HG03139 (cell line): Measurements from ENCODE around the gene RIMS4.
"Not testable (repeated sequence)": the region's sequence is repeated elsewhere in the genome, so short reads cannot be mapped to it uniquely, and the experiment has no call there.

Experiments used
- ATAC-seq: cut with Tn5 transposase; IDR thresholded peaks from one replicate; pipeline ENCODE4 v1.9.1; 2021; ENCODE audit not compliant: unreplicated experiment

The RIMS4 gene

DNA sequence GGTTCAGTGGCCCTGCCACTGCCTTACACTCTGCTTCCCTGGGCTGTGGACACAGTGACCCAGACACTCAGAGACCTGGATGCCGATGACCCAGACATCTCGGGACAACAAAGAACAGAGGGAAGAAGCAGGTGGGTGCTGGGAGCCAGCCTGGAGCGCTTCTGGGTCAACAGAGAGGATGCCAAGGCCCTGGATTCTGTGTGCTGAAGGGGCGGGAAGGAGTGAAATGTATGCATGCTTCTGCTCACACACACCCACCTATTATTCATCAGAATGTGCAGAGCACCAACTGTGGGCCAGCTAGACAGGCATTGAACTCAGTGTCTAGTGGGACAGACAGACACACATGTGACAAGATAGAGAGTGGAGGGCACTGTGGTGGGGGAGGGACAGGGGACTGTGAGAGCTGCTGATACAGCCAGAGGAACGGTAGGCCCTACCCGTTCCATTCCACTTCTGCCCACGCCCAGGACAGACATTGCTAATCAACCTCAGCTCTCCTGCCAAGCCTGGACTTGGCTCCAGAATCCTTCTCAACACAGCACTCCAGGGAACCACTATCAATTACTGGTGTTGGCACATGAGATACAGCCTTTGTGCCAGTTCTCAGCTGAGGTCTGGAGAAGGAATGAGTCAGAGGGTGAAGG is 44.5 kb downstream of the RIMS4 start:
- no peak for ATAC-seq

DNA sequence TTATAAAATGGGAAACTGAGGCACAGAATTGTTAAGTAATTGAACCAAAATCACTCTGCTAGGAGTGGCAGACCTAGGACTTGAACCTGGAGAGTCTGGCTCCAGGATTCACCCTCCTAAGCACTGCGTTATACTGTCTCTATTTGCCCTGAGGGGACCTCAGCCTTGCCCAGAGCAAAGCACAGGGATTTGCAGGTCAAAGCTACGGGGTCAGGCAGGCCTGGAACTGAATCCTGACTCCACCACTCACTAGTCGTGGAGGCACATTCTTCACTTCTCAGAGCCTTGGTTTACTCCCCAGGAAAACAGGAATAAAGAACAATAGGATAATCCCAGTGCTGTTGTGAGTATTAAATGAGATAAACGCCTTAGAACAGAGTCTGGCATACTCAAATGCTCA is 45.3 kb downstream of the RIMS4 start:
- no peak for ATAC-seq

DNA sequence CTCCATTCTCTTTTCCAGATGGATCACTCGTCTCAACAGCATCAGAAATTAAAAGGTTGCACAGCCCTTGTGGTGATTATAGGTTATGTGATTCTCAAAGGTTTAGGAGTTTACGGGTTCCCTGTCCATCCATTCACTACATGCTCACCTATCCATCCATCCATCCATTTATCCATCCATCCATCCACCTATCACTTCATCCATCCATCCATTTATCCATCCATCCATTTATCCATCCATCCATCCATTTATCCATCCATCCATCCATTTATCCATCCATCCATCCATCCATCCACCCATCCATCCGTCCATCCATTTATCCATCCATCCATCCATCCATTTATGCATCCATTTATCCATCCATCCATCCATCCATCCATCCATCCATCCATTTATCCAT is 46.5 kb downstream of the RIMS4 start:
- not testable (repeated sequence) for ATAC-seq

GRCh38 chr20:44762466-44763140 is 47.7 kb downstream of the RIMS4 start:
- ATAC-seq, result no peak

DNA sequence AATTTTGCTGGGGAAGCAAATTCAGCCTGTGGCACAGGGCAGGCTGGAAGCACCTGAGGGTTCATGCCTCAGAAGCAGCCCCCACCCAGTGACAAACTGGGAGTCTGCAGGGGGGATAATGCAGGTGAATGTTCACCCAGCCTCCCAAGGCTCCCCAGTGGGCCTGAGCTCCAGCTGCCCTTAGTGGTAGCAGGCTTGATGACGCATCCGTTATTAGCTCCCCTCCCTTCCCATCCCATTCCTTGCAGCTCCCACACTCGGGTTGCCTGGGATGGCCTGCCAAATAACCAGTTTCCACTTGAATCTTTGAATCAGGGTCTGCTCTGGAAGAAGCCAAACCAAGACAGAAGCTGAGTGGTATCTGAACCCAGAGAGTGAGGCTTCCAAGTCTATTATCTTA is 48.9 kb downstream of the RIMS4 start:
- no peak for ATAC-seq

DNA sequence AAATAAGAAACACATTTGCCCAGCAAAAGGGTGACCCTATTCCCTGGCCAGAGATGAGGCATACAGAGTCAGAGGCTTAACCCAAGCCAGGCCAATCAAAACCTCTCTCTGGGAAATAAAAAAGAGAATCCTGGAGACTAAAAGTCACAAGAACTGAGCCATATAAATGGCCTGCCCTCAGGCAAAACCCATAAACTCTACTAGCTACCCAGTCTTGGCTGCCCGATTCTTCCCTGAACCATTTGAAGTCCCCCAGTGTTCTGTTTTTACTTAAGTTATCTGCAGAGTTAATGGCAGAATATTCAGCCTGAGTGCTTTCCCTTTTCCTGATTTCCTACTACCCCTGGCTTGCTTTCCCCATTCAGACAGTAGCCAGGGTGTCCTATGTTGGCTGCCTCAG is 50.8 kb downstream of the RIMS4 start:
- ATAC-seq, result no peak

DNA sequence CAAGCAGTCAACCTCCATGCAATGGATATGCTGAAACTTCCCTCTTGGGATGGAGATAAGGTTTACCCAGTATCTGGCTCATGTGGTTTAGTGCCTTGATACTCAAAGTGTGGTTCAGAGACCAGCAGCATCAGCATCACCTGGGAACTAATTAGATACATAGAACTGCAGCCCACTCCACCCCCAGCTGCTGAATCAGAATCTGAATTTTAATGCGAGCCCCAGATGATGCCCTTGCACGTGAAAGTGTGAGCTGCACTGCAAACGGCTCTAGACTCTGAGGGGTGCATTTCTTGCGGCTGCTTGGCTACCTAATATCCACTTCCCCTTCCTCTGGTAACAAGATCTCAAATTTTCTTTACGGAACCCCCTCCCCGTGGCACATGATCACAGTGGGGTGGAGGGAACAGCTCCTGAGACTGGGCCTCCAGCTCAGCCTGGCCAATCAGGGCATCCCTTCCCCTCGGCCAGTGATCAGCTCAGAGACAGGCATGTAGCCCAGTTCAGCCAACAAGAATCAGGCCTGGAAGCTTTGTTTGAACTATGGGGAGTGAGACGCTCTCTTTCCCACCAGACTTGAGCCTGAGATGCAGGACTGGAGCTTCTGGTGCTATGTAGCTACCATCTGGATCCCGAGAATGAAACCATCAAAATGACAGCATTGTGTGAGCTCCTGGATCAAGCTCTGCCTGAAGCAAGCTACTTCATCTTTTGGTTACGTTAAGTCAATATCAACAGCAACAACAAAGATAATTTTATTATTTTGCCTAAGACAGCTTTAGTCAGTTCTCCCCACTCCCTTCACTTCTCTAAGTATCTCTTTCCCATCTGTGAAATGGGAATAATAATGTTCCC is 51.9 kb downstream of the RIMS4 start:
- no peak for ATAC-seq

DNA sequence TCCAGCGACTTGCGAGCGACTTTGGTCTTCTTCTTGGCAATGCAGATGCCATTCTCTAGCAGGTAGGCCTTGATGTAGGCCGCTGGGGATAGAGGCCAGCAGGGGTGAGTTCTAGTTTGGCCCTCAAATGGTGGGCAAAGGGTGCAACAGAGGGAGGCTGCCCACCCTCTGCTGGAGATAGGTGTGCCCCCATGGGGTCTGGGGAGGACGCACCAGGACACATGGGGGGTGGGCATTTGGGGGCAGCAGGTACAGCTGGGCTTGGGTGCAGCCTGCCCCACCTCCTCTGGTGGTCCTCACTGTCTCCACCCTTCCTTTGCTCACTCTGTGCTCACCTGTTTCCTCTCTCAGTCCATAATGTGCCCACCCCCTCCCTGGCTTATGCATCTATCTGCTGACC is 53.4 kb downstream of the RIMS4 start:
- no peak for ATAC-seq

GRCh38 chr20:44756011-44756688 is 54.2 kb downstream of the RIMS4 start:
- no peak for ATAC-seq

GRCh38 chr20:44754554-44754953 is 55.8 kb downstream of the RIMS4 start:
- ATAC-seq, result no peak

- ATAC-seq, result no peak
These were observed 58.0 kb downstream of the RIMS4 start for GRCh38 chr20:44752099-44752931.

DNA sequence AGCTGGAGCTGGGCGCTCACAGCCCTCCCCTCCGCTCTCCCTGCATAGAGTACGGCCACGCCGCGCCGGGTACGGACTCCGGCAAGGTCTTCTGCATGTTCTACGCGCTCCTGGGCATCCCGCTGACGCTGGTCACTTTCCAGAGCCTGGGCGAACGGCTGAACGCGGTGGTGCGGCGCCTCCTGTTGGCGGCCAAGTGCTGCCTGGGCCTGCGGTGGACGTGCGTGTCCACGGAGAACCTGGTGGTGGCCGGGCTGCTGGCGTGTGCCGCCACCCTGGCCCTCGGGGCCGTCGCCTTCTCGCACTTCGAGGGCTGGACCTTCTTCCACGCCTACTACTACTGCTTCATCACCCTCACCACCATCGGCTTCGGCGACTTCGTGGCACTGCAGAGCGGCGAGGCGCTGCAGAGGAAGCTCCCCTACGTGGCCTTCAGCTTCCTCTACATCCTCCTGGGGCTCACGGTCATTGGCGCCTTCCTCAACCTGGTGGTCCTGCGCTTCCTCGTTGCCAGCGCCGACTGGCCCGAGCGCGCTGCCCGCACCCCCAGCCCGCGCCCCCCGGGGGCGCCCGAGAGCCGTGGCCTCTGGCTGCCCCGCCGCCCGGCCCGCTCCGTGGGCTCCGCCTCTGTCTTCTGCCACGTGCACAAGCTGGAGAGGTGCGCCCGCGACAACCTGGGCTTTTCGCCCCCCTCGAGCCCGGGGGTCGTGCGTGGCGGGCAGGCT is 60.1 kb downstream of the RIMS4 start:
- ATAC-seq, result no peak

GRCh38 chr20:44748005-44748370 is 62.4 kb downstream of the RIMS4 start:
- no peak for ATAC-seq

DNA sequence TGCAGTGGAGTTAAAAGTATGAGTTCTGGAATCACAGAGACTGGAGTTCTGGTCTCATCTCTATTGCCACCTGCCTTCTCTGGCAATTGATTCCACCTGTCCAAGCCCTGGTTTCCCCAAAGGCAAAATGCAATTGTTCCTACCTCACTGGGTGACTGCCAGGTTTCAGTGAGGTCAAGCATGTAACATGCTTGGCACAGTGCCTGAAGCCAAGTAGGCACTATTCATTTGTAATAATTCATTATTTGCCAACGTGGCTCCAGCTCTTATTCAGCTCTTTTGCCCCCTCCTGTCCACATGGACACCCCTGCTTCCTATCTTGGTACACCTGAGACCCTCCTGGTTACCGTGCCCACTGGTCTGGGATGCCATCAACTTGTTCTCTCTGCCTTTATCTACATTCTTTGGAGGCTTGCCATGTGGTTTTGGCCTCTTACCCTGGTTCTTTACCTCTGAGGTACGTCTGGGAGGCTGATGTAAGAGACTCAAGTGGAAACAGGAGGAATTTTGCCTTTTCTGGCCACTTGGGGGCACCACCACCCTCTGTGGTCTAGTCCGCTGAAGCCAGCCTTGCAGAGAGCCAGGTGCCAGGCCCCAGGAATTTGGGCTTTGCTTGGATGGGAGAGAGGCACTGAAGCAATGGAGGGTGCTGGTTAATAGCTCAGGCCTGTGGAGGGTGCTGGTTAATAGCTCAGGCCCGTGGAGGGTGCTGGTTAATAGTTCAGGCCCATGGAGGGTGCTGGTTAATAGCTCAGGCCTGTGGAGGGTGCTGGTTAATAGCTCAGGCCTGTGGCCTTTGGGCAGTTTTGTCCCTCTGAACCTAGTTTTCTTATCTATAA is 63.0 kb downstream of the RIMS4 start:
- ATAC-seq, result no peak

DNA sequence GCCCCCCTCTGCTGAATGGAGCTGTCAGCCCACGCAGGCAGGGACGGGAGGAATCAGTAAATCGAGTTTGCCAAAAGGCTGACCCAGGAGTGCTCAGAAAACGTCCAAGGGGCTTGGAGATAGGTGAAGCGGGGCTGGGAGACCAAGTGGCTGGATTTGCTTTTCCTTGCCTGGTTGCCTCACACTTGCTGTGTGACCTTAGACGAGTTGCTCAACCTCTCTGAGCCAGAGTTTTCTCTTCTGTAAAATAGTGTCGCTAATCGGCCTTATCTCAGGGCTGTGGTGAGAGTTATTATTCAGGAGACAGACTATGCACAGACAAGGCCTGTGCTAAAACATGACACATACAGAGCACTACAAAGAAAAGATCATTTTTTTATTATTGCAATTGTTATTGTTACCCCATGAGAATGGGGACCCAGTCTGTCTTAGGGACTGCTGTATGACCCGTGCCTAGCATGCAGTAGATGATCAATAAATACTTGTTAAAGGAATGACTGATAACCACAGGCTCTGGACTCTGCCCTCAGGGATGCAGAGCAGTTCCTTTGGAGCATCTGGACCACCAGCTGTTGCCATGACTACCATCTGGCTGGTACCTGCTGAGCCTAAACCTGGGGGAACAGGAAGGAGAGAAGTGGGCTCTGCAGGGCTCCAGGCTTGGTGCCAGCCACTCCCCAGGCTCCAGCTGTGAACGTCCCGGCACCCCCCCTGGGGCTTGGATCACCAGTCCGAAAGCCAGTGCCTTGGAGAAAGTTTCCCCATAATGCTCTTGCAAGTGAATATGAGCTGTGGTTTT is 63.8 kb downstream of the RIMS4 start:
- no peak for ATAC-seq

DNA sequence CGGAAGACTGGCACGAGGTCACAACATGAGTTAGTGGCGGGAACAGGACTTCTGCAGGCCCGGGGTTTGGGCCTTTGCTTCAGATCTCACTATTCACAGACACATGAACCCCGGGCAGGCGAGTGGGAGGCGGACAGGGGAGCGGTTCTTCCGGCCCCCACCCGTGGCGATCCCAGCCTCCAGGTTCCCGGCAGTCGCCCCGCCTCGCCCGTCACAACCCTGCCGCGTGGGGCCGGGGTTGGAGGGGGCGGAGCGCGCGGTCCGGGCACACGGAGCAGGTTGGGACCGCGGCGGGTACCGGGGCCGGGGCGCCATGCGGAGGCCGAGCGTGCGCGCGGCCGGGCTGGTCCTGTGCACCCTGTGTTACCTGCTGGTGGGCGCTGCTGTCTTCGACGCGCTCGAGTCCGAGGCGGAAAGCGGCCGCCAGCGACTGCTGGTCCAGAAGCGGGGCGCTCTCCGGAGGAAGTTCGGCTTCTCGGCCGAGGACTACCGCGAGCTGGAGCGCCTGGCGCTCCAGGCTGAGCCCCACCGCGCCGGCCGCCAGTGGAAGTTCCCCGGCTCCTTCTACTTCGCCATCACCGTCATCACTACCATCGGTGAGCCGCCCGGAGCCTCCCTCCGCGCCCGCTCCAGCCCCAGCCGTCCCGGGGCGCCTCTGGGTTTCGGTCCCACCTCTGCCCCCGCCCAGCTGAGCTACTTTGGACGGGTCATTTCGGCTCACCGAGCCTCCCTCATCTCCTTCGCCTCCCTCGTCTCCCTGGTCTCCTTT is 64.6 kb downstream of the RIMS4 start, which contains the start of gene KCNK15:
TSS of gene KCNK15 (plus strand) at position 268 of the 769 bp plus-strand sequence. CDS start at position 314, 46 bp downstream.
- no peak for ATAC-seq

DNA sequence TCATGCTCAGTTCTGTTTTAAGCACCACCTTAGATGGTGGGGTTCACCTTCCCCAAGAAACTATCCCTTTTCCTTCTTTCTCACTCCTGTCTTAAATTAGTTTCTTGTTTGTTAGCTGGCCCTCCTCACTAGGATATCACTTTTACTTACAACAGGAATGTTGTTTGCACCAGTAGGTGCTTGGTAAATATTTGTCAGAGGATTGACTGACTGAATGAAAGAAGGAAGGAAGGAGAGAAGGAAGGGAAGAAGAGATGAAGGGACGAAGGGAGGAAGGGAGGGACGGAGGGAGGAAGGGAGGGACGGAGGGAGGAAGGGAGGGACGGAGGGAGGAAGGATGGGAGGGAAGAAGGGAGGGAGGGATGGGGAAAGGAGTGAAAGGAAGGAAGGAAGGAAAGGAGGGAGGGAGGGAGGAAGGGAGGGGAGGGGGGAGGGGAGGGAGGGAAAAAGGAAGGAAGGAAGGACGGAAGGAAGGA is 65.2 kb downstream of the RIMS4 start:
- ATAC-seq, result no peak
